HG02885 (cell line): ENCODE results near the gene FAM24A.
"Not testable (repeated sequence)": the region's sequence is repeated elsewhere in the genome, so short reads cannot be mapped to it uniquely, and the experiment has no call there.

Source experiments
- ATAC-seq: cut with Tn5 transposase; IDR thresholded peaks from one replicate; pipeline ENCODE4 v1.9.1; 2021; ENCODE audit warnings: mild to moderate bottlenecking; ENCODE audit not compliant: unreplicated experiment, poor library complexity

The FAM24A gene, protein sequence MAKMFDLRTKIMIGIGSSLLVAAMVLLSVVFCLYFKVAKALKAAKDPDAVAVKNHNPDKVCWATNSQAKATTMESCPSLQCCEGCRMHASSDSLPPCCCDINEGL

DNA sequence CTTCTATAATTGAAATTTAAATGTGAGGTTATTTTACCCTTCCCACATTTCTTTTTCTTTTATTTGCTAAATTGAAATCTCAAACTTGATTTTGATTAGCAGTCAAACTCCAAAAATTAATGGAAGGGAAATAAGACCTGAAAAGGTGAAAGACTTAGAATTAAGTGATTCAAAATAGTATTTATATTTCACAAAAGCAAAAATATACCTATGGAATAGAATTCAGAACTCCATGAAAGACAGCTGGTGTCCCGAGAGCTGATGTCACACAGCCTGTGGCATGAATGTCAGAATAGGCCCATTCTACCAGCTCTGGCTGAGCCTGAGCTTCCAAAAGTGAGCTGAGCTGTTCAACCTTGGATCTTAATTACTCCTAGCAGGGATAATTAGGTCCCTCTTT, at the start of gene FAM24A:
FAM24A (plus strand) TSS at position 301 of the 400 bp plus-strand sequence. CDS start 1,025 bp downstream, outside the sequence.
- ATAC-seq, result no peak

DNA sequence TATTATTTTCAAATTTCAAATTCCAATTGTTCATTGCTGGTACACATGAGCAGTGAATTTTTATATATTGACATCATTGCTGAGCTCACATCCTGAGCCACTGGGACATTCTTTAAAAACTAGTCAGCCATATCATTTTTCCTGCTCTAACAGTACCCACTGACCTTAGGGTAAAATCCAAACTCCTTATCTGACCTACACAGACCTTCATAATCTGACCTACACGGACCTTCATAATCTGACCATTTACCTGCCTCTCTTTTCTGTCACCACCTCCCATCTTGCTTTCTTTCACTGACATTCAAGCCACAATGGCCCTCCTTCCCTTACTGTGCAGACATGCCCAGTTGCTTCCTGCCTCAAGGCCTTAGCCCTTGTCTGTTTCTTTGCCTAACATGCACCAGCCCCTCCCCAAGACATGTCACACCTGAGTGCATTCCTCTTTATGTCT, 48.7 kb upstream of the FAM24A start:
- no peak for ATAC-seq

DNA sequence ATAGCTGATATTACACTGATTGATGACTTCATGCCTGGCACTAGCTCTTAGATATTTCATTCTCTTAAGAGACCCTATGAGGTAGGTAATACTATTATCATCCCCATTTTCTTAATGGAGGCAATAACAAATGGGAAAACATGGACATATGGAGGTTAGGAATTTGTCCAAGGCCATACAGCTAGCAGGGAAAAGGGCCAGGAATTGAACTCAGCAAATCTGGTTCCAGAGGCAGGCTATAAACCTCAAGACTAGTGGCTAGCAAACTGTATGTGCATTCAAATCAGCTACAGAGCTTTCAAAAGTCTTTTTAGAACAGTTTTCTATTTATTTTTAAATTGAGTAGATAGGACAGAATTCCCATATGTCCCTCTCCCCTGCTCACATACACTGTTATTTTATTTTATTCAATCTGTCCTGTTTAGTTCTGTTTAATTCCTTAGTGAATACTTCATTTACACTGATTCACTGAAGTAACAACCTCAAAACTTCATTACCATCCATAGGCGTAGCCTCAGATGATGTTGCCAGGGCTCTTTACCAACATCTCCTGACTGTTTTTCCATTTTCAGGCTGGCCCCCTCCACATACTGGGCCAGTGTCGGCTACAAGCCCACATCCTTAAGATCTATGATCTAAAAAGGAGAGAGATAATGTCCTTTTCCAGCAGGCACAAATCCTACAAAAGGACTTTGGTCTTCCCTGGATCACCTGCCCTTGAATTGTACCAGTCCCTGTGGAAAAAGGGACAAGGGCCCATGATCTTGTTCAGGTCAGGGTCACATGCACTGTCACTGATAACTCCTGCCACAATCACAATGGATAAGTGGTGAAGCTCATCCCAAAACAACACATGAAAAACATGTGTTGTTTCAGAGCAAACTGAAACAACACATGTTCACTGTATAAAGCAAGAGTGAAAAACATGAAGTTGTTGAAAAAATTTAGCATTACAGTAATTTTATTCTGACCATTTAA, 46.9 kb upstream of the FAM24A start:
- no peak for ATAC-seq

DNA sequence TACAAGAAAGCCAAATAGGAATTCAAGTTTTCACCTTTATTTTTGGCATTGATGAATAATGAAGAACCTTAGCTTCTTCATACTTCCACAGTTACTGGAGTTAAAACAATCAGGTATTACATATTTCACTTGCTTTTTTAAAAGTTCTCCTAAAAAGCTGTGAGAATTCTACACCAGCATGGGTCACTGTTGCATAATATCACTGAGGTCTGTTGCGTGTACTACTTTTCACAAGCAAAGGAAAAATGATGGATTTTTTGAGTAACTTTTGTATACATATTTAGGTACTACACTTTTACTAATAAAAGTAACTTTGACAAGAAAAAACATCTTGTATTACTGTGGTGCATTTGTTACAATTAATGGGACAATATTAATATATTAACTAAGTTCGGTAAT, 46.2 kb upstream of the FAM24A start:
- no peak for ATAC-seq

DNA sequence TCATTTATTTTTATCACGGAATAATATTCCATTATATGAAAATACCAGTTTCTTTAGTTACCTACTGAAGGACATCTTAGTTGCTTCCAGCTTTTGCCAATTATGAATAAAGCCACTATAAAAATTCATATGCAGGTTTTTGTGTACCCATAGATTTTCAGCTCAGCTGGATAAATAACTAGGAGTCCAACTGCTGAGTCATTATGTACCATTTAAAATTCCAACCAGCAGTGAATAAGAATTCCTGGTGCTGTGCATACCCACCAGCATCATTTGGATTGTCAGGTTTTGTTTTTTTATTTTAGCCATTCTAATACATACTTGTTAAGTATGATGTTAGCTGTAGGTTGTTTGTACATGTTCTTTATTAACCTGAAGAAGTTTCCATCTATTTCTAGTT, 45.5 kb upstream of the FAM24A start:
- no peak for ATAC-seq

DNA sequence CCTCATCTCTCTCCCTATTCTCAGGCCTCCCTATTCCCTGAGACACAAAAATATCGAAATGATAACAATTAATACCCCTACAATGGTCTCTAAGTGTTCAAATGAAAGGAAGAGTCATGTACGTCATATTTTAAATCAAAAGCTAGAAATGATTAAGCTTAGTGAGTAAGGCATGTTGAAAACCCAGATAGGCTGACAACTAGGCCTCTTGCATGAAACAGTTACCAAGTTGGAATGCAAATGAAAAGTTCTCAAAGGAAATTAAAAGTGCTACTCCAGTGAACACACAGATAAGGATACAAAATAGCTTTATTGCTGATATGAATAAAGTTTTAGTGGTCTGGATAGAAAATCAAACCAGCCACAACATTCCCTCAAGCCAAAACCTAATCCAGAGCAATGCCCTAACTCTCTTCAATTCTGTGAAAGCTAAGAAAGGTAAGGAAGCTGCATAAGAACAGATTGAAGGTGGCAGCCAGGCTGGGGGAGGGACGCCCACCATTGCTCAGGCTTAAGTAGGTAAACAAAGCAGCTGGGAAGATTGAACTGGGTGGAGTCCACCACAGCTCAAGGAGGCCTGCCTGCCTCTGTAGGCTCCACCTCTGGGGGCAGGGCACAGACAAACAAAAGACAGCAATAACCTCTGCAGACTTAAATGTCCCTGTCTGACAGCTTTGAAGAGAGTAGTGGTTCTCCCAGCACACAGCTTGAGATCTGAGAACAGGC, 43.5 kb upstream of the FAM24A start:
- not testable (repeated sequence) for ATAC-seq

DNA sequence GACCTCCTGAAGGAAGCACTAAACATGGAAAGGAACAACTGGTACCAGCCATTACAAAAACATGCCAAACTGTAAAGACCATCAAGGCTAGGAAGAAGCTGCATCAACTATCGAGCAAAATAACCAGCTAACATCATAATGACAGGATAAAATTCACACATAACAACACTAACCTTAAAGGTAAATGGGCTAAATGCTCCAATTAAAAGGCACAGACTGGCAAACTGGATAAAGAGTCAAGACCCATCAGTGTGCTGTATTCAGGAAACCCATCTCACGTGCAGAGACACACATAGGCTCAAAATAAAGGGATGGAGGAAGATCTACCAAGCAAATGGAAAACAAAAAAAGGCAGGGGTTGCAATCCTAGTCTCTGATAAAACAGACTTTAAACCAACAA, 41.6 kb upstream of the FAM24A start:
- ATAC-seq, result not testable (repeated sequence)

DNA sequence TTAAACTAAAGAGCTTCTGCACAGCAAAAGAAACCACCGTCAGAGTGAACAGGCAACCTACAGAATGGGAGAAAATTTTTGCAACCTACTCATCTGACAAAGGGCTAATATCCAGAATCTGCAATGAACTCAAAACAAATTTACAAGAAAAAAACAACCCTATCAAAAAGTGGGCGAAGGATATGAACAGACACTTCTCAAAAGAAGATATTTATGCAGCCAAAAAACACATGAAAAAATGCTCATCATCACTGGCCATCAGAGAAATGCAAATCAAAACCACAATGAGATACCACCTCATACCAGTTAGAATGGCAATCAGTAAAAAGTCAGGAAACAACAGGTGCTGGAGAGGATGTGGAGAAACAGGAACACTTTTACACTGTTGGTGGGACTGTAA, 38.5 kb upstream of the FAM24A start:
- ATAC-seq, result not testable (repeated sequence)

DNA sequence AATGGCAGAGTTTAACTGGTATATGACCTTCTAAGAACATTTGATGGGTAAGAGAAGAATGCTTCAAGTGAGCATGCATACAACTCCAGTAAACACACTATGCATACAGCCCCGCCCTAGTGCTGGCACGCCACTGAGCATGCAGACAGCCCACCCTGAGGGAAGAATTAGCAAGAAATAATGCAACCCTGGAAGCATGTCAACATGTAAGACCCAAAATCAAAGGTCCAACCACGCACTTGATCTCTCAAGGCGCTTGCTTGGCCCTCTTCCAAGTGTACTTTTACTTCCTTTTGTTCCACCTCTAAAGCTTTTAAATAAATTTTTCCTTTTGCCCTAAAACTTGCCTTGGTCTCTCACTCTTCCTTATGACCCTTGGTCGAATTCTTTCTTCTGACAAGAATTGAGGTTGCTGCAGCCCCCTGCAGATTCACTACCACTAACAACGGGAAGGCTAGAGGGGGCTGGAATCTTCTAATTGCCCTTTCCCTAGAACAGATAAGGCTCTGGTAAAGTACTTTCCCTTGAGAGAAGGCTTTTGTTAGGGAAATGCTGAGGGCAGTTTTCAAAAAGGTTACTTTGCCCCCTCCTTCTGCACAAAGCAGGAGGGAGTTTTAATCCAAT, 34.5 kb upstream of the FAM24A start:
- no peak for ATAC-seq

DNA sequence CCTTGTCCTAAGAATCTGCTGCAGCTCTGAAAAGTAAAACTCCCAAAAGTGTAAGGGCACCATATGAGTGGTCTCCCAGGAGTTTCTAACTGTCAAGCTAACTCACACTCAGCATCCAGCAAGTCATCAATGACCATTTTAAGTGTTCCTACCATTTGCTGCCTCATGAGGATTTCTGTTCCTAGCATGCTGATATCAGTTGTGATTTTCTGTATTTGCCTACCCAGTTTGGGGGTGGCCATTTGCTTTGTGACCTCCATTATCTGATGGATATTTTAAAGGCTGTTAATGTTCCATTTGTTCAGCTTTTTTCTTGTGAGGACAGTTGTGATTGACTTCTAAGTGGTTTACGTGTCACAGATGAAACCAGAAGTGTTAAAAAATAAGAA, 33.9 kb upstream of the FAM24A start:
- no peak for ATAC-seq

DNA sequence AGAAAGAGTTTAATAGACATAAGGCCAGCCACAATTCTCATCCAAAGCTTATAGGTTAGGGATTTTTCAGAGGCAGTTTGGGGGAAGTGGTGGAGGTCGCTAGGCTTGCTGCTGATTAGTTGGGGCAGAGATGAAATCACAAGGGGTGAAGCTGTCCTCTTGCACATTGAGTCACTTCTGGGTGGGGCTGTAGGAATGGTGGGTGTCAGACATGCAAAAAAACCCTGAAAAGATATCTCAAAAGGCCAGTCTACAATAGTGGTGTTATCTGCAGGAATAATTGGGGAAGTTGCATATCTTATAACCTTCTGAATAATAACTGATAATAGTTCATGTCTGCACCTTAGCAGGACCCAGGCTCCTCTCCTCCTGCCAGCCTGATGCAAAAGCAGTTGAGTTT, 33.1 kb upstream of the FAM24A start:
- ATAC-seq, result no peak

DNA sequence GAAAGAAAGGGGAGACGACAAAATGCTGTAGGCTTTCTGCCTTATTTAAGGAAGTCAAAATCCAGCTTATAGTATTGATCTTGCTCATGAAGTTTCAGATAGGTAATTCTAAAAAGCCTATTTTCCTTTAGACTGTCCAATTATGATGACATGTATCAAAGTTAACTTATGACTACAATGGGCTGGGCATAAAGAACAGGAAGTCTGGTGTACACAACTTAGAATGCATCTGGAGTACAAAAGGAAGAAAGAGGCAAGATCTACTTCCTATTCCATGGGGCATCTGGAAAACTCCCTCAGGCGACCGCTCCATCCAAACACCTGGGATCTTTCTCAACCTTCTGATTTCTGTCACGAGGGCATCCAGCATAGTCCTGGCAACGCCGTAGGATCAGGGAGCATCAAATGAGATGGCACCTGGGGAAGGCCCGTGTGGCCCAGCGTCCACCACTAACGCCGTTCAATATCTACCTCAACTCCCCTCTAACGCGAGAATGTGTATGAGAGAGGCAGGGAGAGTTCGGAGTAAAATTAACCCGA, 31.5 kb upstream of the FAM24A start:
- ATAC-seq, result no peak

DNA sequence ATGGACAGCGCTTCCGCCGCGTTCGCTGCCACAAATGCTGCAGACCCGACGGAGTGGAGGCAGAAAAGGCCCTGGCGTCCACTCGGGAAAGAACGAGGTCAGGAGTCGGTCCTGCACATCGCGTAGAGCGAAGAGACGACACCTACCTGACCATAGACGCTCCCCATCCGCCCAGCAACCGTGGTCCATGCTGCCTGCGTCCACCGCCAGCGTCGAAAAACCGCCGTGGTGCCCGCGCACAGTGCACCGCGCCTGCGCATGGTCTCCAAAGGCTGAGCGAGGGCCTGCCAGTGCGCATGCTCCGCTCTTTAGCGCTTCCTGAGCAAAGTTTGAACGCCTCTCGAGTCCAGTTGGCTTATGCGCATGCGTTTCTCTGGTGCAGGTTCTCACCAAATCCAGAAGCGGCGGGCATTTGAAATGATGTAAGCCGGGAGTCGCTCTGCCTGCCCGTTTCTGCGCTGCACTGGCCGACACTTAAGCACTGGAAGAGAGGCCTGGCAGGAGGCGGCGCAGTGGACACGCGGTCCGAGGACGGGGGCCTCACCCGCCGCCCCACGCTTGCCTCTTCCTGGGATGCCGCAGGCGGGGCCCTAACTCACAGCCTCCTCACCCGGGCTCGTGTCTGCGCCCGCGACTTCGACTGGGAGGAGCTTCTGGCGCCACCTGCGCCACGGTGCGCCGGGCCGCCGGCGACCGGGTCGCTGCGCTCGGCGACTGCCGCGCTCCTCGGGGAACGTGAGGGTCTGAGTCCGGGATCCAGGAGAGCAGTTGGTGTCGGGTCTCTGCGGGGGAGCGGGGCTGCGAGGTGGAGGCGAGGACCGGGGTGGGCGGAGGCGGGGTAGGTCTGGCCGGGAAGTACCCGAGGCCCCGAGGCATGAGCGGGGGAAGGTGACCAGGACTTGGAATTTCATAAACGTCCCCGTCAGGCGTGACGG, 30.8 kb upstream of the FAM24A start, which contains the start of gene FAM24B:
FAM24B (minus strand) TSS at position 243 of the 935 bp plus-strand sequence. CDS start 29,066 bp downstream, outside the sequence.
- ATAC-seq, result peak; percentile 79

DNA sequence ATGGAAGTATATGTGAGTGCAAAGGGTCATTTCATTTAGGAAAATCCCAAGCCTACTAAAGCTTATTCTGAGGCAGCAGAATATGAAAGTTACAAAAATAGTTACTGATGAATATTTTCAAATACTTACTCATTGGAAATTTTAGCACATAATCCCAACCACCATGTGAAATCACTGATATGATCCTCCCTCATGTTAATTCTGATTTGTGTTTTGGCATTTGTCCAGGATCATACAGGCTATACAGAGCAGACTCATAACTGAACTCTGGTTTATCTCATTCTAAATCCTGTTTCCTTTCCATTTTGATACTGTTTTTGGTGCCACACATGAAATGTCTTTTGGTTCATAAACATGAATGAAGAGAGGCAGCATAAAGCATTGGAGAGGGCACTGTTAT, 27.6 kb upstream of the FAM24A start:
- ATAC-seq, result no peak

DNA sequence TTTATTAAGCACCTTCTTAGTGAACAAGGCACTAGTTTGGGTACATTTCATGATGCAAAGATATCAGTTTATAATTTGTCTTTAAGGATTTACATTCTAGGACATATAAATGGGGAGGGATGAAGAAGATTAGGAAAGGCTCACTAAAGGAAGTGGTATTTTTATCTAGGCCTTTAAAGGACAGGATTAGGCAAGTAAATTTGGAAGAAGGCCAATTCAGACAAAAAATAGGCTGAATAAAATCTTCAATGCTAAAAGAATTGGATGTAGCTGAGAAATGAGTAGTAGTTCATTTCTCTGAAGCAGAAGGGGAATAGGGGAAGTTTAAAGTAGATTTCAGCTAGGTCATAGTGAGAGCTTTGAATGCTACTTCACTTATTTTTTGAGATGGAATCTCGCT, 26.2 kb upstream of the FAM24A start:
- ATAC-seq, result no peak

DNA sequence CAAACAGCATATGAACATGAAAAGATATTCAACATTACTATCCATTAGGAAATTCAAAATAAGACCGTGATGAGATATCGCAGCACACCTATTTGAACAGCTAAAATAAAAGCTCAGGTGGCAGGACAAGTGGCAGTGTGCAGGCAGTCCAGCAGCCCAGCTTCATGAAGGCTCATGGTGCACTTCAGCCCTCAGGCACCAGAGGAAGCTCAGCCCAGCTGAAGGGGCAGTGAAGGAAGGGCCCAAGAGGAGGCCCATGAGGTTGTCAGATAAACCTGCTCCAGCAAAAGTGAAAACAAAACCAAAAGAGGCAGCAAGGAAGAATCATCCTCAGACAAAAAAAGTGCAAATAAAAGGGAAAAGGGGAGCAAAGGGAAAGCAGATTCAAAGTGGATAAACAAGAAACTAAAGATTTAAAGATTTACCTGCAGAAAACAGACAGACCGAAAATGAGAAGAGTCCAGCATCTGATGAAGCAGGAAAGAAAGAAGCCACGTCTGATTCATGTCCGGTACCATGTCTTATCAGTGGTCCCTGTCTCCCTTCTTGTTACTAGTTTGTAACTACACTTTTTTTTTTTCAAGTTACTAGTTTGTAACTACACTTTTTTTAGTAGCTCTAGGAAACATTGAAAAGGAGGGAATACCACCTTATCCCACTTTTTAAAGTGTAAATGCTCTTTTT, 16.0 kb upstream of the FAM24A start:
- no peak for ATAC-seq

DNA sequence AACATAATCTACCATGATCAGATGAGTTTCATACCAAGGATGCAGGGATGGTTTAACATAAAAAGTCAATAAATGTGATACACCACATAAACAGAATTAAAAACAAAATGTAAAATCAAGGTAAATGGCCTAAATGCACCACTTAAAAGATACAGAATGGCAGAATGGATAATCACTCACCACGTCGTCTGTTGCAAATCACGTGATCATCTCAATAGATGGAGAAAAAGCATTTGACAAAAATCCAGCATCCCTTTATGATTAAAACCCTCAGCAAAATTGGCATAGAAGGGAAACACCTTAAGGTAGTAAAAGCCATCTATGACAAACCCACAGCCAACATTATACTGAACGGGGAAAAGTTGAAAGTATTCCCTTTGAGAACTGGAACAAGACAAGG, 6.5 kb upstream of the FAM24A start:
- not testable (repeated sequence) for ATAC-seq

DNA sequence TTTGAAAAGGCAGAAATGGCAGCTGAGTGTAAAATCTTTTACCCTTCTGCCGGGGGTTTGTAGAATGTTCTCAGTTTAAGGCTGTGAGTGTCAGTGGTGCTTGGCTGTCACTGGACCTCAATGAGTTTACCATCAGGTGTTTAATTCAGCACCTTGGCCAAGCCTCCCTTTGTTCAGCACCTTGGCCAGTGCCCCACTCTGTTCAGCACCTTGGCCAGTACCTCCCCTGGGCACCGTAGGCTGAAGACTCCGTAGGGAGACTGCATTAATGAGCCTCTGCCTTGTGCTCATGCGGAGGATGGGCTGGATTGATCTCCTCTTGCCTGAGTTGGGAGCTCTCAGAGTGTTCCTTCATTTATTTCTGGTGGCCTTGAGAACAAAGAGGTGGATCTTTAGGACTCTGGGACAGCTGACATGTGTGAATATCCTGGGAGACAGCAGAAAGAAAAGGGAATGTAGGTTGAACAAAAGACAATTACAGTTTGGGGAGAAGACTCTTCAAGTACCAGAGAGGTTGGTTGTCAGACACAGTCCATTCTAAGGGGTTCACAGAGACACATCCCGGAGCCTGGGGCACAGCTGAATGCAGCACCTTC, 1.6 kb downstream of the FAM24A start:
- peak; percentile 44 for ATAC-seq
